HG03575 (cell line): Measurements from ENCODE around the gene SGPP2.

Experiments used
- ATAC-seq: cut with Tn5 transposase; IDR thresholded peaks from one replicate; pipeline ENCODE4 v1.9.1; 2021; ENCODE audit not compliant: unreplicated experiment, insufficient number of reproducible peaks, low FRiP score; ENCODE audit errors: extremely low read depth

The SGPP2 gene

DNA sequence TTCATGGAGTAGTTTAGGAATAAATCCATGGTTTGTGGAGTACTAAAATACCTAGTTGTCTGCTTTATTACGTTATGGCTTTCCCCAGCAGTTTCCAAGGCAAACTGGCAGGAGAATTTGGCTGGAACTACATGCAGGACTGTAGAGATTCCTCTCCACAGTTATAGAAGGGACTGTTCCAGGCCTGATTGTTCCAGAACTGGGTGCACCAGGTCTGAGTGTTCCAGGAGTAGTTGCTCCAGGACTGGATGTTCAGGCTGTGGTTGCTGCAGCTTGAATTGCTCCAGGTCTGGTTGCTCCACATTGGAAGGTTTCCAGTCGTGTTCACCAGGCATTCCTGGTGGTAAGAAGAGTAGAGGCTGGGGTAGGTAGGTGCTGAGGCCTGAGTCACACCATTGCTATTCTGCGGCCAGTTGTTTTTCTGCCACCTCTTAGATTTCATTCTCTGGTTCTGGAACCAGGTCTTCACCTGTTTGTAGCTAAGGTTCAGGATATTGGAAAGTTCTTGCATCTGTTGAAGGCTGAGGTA, 28.1 kb downstream of the SGPP2 start:
- no peak for ATAC-seq

DNA sequence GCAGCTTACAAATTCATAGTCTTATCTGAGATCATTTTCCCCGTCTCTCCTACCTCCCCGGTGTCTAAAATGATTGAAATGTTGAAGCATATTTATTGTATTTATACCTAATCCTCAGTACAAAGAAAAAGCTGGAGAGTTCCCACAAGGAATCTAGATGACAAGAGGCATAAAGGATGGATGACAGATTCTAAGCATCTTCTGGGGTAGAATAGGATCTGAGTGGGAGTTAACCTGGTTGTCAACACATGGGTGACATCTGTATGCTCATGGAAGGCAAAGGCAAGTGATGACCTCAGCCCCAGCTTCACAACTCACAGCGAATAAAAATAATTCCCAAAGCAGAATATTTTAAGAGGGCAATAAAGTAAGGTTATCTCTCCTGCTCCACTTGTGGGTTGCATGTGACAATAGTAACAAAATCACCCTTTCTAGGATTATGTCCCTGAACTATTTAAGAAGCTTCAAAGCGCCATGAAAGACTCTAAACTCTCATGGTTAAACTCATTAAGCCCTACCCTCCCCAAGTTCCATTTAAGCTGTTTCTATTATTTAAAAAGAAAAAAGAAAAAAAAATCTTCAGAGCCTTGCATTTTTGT, 32.2 kb downstream of the SGPP2 start:
- no peak for ATAC-seq

DNA sequence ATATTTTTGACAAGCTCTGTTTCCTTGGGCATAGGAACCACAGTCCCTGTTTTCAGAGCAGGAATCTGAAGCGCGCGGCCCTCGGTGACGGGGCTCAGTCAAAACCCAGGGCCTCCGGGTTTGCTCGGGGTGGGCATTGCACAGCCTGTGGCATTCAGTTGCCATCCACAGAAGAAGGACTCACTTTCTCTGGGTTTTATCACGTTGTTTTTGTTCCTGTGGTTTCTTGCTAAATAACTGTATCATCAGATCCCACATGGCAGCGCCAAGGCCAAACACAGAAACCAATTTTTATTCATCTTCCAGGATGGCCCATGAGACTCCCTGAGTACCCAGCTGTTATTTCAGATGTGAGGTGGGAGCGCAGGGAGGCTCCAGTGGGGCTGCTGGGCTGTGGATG, 35.6 kb downstream of the SGPP2 start:
- no peak for ATAC-seq

DNA sequence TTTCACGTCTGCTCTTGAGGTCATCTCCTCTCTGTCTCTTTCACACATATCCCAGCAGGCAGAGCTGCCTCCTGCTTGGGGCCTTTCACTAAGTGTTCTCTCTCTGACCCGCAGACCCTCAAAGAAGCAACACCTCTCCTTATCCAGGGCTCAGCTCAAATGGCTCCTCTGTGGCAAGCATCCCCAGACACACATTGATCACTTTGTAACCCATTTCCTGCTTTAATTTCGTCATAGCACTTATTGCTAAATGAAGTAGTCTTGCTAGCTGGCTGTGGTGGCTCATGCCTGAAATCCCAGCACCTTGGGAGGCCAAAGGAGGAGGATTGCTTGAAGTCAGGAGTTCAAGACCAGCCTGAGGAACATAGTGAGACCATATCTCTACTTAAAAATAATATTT, 41.4 kb downstream of the SGPP2 start:
- no peak for ATAC-seq

DNA sequence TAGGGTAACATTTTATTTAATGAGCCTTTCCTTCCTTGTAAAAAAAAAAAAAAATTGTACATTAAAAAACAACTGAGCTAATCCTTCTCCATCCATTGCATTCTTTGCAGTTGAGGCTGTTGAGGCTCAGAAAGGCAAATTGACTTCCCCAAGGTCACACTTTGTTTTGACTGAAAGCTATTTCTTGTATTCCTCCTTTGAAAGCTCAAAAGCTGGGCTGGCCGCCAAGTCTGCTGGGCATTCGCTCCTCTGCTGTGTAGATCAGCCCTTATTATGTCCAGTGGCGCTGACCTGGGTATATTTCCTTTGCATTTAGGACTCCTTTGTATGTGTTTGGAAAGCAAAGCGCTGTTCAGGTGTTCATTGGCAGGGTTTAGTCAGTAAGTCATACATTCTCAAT, 44.0 kb downstream of the SGPP2 start:
- no peak for ATAC-seq

DNA sequence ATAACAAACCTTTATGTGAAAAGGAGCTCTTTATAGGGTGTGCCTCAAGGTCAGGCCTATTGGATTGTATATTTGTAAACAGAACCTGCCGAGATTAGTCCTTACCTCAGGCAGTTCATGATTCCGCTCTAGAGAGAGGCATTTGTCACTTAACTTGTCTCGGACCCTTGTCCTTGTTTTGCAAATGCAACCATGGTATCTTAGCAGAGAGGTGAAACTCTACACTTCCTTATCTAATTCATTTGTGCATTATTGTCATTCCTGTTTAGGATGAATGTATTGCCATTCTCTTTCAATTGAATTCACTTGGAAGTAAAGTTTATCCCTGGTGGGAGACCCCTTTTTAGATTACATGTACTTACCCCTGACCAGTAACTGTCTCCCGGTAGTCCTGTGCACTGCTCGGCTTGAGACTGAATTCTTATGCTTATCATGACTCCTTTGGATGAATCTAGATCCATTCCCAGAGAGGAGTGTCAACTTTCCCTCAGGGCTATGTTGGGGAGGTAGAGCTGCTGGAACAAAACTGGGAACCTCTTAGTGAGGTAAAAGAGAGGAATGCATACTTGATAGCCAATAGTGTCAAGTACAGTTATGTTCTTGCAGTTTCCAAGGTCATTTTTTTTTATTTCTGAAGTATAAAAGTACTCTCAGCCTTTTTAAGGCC, 46.6 kb downstream of the SGPP2 start:
- no peak for ATAC-seq

DNA sequence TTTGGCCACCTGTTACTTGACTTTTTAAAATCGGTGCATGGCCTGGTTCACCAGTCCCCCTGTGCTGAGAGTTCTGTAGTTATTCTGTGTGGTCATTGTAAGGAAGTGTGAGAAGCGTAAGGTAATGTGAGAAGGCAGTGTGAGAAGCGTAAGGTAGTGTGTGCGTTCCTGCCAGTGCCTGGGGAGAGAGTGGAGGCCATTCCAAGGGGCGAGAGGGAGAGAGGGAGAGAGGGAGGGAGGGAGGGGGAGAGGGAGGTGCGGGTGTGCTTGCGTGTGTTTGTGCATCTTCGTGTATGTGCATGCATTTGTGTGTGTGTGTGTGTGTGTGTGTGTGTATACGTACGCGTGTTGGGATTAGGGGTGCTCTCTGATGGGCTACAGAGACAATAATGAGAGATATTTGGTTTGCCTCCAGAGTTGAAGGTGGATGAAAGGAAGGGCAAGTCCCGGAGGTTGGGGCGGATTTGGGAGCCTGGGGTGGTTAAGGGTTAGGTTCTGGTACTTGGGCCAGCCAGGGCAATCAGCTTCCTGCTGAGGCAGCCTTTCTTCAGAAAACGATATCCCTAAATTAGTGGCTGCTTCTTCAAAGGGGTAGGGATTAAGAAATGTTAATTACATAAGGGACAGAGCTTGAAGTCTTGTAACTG, 53.7 kb downstream of the SGPP2 start:
- ATAC-seq = no peak

DNA sequence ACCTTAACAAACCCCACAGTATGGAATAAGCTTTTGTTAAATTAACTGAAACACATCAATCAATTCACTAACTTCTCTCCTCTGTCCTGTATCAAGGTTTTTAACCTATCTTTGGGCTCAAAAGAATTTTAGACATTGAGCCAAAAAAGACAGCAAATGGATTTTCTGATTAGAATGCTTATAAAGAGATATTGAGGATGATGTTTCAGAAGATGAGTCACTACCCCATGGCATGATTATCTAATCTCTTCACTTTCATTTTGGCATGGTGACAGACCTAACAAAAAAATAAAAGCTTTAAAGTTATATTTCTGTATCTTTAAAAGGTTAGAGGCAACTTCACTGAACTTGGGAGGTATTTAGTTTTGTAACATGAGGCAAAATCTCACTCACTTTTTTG, 55.5 kb downstream of the SGPP2 start:
- ATAC-seq = no peak

DNA sequence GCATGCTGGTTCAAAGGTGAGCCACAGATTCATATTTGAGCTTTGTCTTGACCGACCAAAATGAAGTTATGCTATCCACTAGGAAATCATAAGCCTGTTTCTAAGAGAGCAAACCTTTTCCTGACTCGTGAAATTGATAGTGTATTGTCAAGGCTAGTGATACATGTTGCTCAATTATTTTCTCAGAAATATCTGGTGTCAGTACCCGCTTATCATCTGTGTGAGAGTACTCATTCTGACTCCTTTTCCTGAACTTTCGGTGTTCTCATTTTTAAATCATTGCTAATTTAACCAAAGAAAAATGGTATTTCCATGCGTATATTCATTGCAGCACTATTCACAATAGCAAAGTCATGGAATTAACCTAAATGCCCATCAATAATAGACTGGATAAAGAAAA, 56.2 kb downstream of the SGPP2 start:
- no peak for ATAC-seq

DNA sequence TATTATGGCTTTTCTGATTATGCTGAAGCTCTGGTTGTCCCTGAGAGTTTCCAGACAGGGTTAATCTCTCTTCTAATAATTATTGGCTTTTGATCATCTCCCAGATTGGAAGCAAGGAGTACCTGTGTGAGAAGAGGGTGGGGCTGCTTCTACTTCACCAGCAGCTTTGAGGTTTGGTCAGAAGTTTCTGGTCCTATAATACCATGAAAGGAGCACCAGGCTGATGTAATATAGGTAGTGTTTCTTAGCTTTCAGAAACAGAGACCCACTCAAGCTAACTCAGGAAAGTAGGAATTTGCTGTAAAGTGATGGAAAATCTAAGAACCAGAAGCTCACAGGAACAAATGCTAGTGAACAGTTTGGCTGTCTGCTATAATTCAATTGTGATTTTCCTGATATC, 57.6 kb downstream of the SGPP2 start:
- no peak for ATAC-seq

DNA sequence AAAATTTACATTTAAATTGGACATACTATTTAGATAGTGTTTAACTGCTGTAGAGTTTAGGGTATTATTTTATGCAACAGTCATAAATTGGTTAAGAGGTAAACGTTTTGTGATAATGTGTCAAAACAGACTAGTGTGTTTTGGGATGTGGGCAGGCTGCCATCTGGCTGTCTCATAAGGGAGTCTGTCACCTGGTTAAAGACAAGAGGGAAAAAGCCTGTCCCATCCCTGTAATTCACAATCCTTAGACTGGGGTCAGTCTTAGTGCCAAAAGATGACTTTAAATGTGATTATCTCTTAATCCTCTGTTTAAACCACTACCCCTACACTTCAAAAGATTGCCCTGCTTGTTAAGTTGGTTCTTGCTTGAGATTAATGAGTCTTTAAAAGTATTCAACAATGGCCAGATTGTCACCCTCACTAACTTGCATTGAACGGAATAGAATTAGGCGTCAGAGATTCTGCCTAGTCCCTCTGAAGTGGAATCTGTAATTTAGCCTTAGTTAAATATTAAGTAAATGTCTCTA, 59.2 kb downstream of the SGPP2 start:
- no peak for ATAC-seq

DNA sequence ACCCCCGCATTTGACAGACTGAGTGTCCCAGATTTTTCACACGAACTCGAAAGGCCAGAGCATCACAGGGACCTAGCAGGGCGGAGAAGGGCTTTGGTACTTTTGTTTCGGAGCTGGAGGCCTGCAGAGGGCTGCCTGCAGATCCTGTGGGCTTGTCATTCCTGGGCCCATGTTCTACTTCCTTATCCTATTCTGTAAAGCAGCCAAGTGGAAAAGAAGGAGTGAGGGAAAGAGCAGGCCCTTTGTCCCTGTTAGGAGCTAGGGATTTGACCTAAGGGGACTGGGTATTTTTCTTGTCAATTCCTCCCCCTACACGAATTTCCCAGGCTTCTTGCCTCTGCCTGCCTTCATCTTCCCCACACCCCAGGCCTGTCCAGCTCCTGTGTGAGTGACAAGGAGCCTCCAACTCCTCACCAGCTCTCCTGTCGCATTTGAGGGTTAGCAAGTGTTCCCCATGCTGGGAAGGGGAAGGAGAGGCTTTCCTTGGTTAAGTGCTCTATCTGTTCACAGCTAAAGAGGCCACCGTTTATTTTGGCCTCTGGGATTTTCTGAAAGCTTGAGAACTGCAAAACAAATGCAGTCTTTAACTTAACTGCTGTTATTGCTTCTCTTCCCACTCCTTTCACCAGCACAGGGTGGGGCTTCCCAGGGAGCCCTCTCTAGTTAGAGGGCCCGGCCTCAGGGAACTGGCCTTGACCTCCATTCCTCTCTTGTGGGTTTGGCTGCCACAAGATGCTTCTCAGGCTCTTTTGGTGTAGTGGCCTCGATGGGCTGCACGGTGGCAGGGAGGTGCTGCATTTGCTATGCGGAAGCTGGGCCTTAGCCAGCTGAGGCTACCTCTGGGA, 61.2 kb downstream of the SGPP2 start:
- no peak for ATAC-seq

DNA sequence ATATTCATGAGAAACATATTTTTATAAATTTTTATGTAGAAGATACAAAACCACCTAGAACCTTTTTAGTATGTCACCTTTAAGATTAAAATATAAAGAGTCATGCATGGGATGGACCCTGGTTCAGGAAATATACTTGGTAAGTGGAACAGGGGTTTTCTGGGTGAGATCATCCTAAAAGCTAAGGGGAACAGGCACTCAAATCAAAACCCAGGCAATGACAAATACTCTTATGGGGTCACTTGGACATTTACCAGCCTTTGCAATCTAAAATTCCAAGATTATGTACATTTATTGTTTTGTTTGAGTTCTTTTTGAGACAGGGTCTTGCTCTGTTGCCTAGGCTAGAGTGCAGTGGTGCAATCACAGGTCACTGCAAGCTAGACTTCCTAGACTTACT, 65.8 kb downstream of the SGPP2 start:
- ATAC-seq = no peak

DNA sequence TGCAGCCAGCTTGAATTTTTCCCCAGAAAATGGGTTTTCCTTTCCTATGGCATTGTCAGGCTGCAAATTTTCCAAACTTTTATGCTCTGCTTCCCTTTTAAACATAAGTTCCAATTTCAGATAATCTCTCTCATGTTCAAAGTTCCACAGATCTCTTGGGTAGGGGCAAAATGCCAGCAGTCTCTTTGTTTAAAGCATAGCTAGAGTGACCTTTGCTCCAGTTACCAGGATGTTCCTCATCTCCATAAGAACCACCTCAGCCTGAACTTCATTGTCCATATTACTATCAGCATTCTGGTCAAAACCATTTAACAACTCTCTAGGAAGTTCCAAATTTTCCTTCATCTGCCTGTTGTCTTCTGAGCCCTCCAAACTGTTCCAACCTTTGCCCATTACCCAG, 68.3 kb downstream of the SGPP2 start:
- no peak for ATAC-seq

DNA sequence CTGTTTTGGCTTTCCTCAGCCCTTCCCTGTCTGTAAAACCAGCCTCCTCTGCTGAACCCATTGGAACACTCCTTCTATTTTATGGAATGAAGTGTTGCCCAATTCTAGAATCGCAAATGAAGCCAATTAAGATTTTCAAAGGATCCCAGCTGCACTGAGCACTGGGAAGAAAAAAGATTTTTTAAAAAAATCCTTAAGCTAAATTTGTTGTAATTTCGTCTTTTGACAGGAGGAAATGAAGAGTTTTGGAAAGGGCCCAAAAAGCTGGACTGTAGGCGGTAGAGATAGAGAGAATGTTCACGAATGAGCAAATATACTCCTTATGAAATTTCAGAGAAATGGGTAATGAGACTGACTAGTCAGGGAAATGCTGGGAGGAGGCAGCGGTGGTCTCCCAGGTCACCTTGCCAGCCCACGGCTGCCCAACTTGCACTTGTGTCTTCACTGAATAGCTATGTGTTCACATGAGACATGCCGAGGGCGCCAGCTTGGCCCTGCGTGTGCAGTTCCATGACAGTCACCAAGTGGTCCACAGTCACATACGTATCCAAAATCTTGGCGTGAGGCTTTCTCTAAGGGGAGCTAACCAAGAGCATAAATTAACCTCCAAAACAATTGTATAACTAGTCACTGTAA, 69.9 kb downstream of the SGPP2 start:
- ATAC-seq = no peak

DNA sequence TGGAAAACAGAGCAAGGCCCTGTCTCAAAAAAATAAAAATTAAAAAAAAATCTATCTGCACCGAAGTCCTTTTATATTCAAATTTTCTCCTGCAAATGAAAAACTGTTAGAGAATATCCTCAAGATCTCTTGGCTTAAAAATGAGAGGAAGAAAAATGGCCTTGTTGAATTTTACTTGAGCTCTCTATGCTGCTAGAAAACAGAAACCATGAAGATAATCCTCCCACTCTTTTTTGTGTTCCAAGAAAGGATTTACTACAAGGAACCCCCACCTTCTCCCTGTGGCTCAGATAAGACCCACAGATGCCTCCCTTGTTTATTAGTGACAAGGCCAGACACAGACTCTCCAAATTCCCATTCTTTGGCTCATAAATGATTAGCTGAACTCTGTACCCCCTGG, 71.0 kb downstream of the SGPP2 start:
- no peak for ATAC-seq

DNA sequence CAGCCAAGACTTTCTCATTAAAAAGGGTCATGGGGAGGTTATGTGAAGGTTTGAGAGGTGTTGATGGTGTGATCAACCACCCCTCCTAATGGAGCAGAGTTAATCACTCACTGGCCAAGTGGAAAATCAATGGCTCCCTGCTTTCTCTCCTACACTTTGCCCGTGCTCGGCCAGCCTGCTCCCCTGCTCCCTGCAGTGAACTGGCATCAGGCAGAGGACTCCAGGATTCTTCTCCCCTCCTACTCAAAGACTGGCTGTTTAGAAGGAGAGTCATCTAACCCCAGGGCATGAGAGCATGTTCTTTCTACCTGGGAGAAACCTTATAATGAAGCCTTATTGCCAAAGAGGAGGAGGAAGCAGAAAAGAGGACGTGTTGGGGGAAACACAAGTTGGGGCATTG, 74.9 kb downstream of the SGPP2 start:
- ATAC-seq = no peak

DNA sequence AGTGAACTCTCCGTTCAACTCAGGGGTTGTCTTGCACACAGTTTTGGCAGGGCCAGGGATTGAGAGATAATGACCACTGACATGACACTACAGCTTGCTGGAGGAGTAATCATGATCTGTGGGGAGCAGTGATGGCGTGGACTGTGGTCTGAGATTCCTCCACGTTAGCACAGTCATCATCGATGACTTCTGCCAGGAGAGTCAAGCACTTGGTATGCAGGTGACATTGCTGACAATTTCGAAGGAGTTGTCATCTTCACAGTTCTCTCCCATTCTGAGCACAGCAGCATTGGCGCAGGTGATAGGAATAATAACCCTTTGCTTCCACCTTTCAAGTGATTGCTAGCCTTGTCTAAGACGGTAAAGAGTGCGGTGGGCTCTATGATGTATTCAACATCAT, 79.8 kb downstream of the SGPP2 start:
- ATAC-seq = no peak

DNA sequence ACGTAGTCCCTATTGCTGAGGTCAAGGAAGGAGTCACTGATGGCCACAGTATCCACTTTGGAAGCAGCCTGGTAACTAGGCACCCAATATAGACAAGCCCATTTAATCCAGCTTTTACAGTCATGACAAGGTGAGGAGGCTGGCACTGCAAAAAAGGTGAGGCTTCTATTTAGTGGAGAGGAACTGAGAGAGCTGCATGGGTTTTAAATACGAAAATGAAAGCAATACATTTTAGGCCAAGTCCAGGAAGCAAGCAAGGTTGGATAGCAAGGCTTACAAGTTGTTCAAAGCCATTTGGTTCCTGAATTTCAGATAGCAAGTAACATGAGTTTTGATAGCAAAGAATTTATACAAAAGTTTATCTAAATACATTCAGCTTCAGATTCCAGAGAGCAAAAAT, 80.4 kb downstream of the SGPP2 start:
- ATAC-seq = peak; percentile 96
